ENCODE measurements around the gene KRT75. TPM values are rescaled to one million over a fixed set of nuclear protein-coding genes. Genes with fewer than 3 reads are reported as not detected.

The KRT75 gene
- total RNA-seq, 1 donor from 2014 or later: not detected

- H3K27ac Mint-ChIP-seq: no peak overlapping the region
- Histone ChIP-seq H3K36me3 (no peaks in the 10 kb centered on the region), H3K79me2 (ENCODE audit: low read depth) (no peaks in the 10 kb centered on the region), H3K27ac (no peak overlapping the region), H3K9me3 (ENCODE audit: low read depth) (no peaks in the 10 kb centered on the region), H3K9ac (no peak overlapping the region), H3K4me1 (peaks cover 5% of the 10 kb centered on the region), H4K20me1 (ENCODE audit: low read depth) (no peaks in the 10 kb centered on the region), H3K4me3 (no peak overlapping the region), H2AFZ (replicated peaks) (no peak overlapping the region), H3K27me3 (no peaks in the 10 kb centered on the region), H3F3A (ENCODE audit: low read depth) (no peaks in the 10 kb centered on the region), H3K4me2 (no peak overlapping the region)
- DNase-seq (ENCODE audit: low spot score): no peak
- peaks cover 7% of the 10 kb centered on the region for H3K4me1 Mint-ChIP-seq
- H3K36me3 Mint-ChIP-seq: no peaks in the 10 kb centered on the region
- TF ChIP-seq EZH2 (IDR thresholded peaks at IDR 0.05): no peak
- no peak for TF ChIP-seq CTCF (IDR thresholded peaks at IDR 0.05)
- no peak for TF ChIP-seq EZH2phosphoT487 (IDR thresholded peaks at IDR 0.05)
- H3K27me3 Mint-ChIP-seq (ENCODE audit: insufficient read depth, low read depth): peaks cover 7% of the 10 kb centered on the region
- H3K9me3 Mint-ChIP-seq: no peaks in the 10 kb centered on the region
- H3K4me3 Mint-ChIP-seq: no peak overlapping the region
Measured at GRCh38 chr12:52455821-52456220, 21.6 kb upstream of the KRT75 start.

GRCh38 chr12:52454411-52455201, 20.4 kb upstream of the KRT75 start:
- H3K27ac Mint-ChIP-seq: no peak overlapping the region
- H3F3A ChIP-seq (ENCODE audit: low read depth): no peaks in the 10 kb centered on the region
- H3K4me3 Mint-ChIP-seq: no peak overlapping the region
- no peaks in the 10 kb centered on the region for H3K27me3 ChIP-seq
- peaks cover 7% of the 10 kb centered on the region for H3K27me3 Mint-ChIP-seq (ENCODE audit: insufficient read depth, low read depth)
- no peak overlapping the region for H3K27ac ChIP-seq
- no peaks in the 10 kb centered on the region for H3K79me2 ChIP-seq (ENCODE audit: low read depth)
- H3K4me2 ChIP-seq: no peak overlapping the region
- H4K20me1 ChIP-seq (ENCODE audit: low read depth): no peaks in the 10 kb centered on the region
- no peaks in the 10 kb centered on the region for H3K9me3 ChIP-seq (ENCODE audit: low read depth)
- no peaks in the 10 kb centered on the region for H3K36me3 ChIP-seq
- TF ChIP-seq EZH2phosphoT487 (IDR thresholded peaks at IDR 0.05): no peak
- no peak for TF ChIP-seq EZH2 (IDR thresholded peaks at IDR 0.05)
- TF ChIP-seq CTCF (IDR thresholded peaks at IDR 0.05): no peak
- no peak overlapping the region for H3K9ac ChIP-seq
- H3K9me3 Mint-ChIP-seq: no peaks in the 10 kb centered on the region
- peak overlapping the region; percentile 12 for H2AFZ ChIP-seq (replicated peaks)
- no peak for DNase-seq (ENCODE audit: low spot score)
- no peak overlapping the region for H3K4me3 ChIP-seq
- H3K36me3 Mint-ChIP-seq: no peaks in the 10 kb centered on the region
- H3K4me1 Mint-ChIP-seq: peaks cover 7% of the 10 kb centered on the region
- H3K4me1 ChIP-seq: peaks cover 5% of the 10 kb centered on the region

DNA sequence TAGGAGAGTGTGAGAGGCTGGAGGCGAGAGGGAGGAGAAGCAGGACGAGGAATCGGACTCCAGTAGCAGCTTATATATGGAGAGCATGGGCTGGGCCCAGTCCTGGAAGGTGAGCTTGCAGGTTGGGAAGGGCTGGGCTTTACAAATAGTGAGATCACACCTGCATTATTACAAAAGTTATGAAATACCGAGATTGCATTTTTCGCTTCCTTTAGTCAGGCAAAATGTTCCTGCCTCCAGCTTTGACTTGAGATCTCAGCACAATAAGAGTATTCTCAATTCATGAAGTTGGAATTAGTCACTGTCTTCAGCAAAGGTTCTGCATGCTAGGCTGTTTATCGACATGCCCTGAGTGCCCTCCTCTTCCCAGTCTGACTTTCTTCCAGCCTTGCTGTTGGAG, 17.9 kb upstream of the KRT75 start, which contains the start of gene KRT6B:
Gene KRT6B (minus strand): TSS at position 46 of the 400 bp plus-strand sequence. CDS start 68 bp downstream, outside the sequence.
- no peak within 1 kb of the TSS for H3K9ac ChIP-seq
- no peak for TF ChIP-seq EZH2phosphoT487 (IDR thresholded peaks at IDR 0.05)
- TF ChIP-seq CTCF (IDR thresholded peaks at IDR 0.05): no peak
- TF ChIP-seq EZH2 (IDR thresholded peaks at IDR 0.05): no peak

More for the DNA sequence above, 17.9 kb upstream of the KRT75 start, which contains the start of gene KRT6B:
- Mint-ChIP-seq H3K4me3 (no peak within 1 kb of the TSS), H3K27ac (no peak within 1 kb of the TSS), H3K9me3 (no peaks in the 10 kb centered on the region), H3K4me1 (peaks cover 7% of the 10 kb centered on the region), H3K27me3 (ENCODE audit: insufficient read depth, low read depth) (peaks cover 7% of the 10 kb centered on the region), H3K36me3 (no peaks in the 10 kb centered on the region)
- H3K9me3 ChIP-seq (ENCODE audit: low read depth): no peaks in the 10 kb centered on the region
- no peak within 1 kb of the TSS for H2AFZ ChIP-seq (replicated peaks)
- no peak for DNase-seq (ENCODE audit: low spot score)
- peaks cover 5% of the 10 kb centered on the region for H3K4me1 ChIP-seq
- no peak within 1 kb of the TSS for H3K4me3 ChIP-seq
- no peaks in the 10 kb centered on the region for H3F3A ChIP-seq (ENCODE audit: low read depth)
- no peaks in the 10 kb centered on the region for H3K36me3 ChIP-seq
- no peaks in the 10 kb centered on the region for H4K20me1 ChIP-seq (ENCODE audit: low read depth)
- H3K4me2 ChIP-seq: no peak within 1 kb of the TSS
- no peak within 1 kb of the TSS for H3K27ac ChIP-seq
- no peaks in the 10 kb centered on the region for H3K79me2 ChIP-seq (ENCODE audit: low read depth)
- no peaks in the 10 kb centered on the region for H3K27me3 ChIP-seq

Measured in neural progenitor cell (in vitro differentiated cells).